Activated CD8-positive, alpha-beta memory T cell treated with anti-CD3 and anti-CD28 coated beads for 4 hours (primary cell): ENCODE data around the gene RNF8.
"Not testable (repeated sequence)": the region's sequence is repeated elsewhere in the genome, so short reads cannot be mapped to it uniquely, and the experiment has no call there.

Experiments
- DNase-seq, 2 donors: peaks; one replicate each; pipeline ENCODE4 v3.0.0-alpha.2; 2020; ENCODE audit warnings: low read depth in 2 of 2

RNF8 gene

DNA sequence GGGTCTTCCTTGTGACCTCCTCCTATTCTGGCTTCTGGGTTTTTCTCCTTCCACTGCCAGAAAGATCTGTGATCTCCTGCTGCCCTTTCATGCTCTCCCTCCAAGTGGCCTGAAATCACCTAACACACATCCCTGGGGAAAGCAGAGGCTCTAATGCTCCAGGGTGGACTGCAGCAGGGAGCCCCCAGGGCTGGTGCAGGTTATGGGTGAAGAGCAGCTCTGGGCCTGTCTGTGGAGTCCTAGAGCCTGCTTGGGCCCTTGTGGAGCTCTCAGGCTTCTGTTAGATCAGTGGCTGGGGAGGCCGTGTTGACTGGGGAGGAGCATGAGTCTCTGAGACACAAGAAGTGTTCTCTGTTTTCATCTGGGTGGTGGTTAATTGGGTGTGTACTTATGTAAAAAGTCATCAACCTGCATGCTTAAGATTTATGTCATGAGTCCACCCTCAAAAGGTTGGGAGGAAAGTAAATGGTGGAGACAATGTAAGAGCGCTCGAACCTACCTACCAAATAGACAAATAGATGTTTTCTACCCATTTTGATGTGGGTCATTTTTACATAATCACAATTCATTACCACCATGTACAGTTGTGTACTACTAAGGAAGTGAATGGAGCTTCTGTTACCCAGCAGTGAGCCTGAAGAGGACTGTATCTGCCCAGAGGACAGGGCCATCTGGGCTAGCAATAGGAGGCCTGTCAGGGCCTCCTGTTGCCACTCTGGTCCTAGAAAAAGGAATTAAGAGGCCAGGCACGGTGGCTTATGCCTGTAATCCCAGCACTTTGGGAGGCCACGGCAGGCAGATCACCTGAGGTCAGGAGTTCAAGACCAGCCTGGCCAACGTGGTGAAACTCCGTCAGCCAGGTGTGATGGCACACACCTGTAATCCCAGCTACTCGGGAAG lies 32.0 kb upstream of the RNF8 start:
- DNase-seq = no peak

DNA sequence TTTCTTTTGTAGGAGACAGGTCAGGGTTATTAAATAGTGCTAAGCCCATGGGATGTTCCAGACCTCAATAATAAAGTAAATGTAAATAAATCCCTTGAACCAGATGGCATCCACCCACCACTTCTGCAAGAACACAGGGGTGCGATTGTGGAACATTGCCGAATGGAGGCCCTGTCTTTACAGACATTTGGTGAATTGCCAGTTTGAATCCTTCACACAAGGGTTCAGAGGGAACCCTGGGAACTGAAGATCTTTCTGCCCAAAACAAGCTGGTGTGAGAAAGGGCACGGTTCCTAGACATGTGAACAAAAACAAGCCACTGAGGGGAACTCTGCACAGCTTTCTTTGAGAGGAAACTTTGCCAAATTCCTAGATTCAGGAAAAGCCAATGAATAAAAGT lies 30.2 kb upstream of the RNF8 start:
- no peak for DNase-seq

DNA sequence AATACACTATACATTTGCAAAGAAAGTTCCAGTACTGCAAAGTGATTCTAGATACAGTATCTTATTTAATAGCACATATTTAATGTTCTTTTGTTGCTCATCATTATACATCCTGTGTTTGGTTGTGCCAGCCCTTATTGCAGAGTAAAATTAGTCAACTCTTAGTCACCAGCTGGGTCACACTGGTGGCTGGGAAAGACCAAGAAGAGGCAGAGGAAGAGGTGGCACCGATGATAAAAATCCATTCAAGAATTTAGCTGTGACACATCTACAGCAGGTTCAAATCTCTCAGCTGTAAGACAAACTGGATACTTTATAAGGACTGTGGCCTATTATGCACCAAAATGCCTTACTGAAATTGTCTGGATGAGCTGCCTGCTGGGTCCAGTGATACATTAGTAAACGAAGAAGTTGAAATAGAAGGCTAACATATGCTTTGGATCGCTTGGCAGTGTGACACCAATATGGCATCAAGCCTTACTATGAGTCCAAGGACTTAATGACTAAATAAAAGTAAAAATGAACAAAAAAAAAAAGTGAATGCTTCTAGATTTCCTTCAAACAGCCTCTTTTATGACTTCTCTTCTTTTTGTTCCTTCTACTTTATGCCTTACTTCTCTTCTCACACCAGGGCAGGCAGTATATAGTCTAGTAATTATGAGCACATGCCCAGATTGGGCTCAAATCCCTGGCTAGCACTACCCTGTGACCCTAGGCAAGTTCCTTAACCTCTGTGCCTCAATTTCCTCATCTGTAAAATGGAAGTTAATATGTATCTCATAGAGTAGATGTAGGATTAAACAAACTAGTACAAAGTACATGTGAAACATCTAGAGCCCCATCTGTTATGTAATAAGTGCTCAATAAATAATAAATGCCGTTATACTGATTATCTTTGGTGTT lies 29.4 kb upstream of the RNF8 start:
- no peak for DNase-seq

DNA sequence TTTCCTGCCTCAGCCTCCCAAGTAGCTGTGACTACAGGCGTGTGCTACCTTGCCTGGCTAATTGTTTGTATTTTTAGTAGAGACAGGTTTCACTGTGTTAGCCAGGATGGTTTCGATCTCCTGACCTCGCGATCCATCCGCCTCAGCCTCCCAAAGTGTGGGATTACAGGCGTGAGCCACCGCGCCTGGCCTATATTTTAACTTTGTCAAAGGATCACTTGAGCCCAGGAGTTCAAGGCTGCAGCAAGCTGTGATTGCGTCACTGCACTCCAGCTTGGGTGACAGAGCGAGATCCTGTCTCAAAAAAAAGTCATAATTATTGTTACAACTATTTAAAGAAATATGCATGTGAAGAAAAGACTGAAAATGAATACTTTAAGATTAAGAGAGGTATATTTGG lies 23.4 kb upstream of the RNF8 start:
- not testable (repeated sequence) for DNase-seq

DNA sequence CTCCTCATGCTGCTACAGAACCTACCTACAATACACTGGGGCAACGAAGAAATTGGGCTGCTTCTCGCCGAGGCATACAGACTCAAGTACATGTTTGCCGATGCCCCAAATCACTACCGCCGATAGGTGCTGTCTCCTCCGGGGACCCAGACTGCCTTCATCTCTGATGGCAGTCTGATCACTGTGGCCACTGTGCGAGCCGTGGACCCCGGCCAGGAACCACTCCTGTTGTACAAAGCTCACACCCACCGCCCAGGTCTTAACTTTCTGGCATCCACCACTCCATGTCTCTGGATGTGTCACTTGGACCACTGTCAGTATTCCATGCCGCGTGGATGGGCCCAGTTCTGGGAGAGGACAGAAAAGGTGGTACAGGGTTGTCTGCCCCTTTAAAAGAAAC lies 22.7 kb upstream of the RNF8 start:
- DNase-seq = no peak

DNA sequence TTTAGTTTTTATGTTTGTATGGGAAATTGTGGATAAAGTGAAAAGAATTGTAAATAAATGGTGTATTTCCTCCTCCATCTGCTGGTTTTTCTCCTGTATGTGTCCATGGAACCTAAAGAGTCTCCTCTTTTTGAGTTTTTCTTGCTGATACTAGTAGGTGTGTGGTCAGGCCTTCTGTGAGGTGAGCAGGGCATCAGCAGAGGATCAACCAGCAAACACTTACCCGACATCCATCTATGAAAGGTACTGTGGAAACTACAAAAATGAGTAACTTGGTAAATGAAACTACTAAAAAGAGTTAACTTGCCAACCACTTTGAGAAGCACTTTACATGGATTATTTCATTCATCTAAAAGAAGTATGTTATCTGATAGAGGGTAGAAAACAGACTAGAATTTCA lies 20.9 kb upstream of the RNF8 start:
- DNase-seq = no peak

DNA sequence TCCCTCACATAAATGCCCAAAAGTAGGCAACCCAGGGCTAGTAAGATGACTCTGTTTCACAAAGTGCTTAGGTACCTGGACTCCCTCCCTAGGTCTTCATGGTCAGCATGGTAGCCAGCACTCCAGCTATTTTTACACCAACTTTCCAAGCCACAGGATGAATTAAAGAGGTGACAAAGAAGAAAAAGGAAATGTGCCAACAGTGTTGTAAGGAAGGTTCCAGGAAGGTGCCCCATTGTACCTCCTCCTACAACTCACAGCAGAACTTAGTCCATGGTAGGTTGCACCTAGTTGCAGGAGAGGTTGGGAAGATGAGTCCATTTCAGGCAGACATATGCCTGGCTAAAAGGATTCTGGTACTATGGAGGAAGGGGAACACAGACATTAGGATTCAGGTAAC lies 19.7 kb upstream of the RNF8 start:
- no peak for DNase-seq

DNA sequence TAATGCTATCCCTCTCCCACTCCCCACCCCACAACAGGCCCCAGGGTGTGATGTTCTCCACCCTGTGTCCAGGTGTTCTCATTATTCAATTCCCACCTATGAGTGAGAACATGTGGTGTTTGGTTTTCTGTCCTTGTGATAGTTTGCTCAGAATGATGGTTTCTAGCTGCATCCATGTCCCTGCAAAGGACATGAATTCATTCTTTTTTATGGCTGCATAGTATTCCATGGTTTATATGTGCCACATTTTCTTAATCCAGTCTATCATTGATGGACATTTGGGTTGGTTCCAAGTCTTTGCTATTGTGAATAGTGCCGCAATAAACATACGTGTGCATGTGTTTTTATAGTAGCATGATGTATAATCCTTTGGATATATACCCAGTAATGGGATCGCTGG lies 15.5 kb upstream of the RNF8 start:
- not testable (repeated sequence) for DNase-seq

DNA sequence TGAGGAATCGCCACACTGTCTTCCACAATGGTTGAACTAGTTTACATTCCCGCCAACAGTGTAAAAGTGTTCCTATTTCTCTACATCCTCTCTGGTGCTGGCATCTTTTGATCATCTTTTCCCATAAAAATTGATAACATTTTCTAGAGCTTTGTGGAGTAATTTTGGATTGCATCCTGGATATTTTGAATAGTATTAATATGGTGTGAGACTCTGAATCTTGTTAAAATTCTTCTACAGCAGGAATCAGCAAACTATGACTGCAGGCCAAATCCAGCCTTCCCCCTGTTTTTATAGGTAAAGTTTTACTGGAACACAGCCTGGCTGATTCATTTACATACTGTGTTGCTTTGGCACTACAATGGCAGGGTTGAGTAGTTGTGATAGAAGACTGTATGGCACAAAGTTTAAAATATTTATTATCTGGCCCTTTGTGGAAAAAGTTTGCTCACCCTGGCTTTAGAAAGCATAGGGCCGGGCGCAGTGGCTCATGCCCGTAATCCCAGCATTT lies 15.0 kb upstream of the RNF8 start:
- no peak for DNase-seq

DNA sequence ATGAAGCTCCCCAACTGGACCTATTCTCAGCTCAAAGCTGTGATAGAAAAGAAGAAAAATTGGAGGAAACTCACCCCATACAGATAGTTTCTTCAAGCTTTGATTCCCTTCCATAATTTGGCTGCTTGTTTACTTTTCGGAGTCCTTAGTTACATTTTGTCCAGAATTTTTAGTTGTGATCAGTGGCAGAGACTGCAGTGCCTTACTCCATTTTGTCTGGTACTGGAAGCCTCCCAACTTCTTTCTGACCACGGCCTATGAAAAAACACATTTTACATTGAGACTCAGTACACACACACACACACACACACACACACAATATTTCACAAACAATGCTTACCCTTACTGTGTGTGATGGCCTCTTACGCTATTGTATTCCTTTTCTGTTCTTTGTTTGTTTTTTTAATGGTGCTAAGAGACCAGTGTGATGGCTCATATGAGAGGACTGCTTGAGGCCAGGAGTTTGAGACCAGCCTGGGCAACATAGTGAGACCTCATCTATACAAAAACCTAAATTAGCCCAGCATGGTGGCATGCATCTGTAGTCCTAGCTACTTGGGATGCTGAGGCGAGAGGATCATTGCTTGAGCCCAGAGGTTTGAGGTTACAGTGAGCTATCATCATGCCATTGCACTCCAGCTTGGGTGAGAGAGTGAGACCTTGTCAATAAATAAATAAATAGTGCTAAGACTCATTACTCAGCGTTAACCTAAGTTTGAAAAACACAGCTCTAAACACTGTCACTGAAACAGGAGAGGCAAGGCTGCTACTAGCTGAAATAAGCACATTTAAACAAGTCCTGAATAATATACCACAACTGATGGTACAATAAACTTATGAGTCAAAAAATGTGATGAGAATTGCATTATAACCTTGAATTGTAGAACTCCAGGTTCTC lies 13.8 kb upstream of the RNF8 start:
- no peak for DNase-seq

DNA sequence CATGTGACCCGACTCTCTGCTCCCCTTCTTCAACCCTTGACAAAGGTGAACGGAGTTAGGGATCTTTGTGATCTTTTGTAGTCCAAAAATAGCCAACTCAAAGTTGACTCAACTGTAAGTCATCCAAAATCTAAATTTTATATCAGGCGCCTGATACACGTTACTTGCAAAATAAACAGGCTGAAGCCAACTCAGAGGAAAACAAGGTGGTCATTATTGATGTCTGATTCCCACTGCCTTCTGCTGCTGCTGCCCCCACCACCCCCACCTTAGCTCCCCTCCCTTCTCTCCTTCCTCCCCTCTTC lies 13.2 kb upstream of the RNF8 start:
- DNase-seq = no peak

DNA sequence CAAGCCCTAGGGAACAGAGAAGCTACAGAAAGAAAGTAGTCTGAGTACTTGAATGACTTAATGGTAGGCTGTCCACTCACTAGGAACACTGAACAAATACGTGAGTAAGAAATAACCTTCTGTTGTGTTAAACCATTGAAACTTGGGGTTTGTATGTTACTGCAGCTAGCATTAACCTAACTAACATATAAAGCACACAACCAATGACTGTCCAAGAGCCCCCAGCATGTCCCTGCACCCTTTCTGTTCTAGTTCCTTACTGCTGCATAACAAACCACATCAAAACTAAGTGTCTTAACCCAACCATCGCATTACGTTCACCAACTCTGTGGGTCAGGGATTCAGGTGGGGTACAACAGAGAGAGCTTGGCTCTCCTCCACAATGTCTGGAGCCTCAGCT lies 10.5 kb upstream of the RNF8 start:
- DNase-seq = no peak

DNA sequence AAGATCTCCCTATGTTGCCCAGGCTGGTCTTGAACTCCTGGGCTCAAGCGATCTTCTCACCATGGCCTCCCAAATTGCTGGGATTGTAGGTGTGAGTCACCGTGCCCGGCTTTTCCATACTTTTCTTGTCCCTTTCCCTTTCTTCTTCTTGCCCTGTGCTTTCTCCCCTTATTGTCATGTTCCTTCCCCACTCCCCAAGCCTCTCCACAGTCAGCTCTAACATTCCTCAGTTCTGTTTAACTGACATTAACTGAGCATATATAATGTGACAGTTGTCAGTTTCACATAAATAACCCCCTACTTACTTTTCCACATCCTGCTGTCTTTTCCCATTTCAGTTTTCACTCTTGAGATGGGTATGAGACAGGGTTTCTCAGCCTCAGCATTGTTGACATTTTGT lies 9.5 kb upstream of the RNF8 start:
- DNase-seq = no peak

DNA sequence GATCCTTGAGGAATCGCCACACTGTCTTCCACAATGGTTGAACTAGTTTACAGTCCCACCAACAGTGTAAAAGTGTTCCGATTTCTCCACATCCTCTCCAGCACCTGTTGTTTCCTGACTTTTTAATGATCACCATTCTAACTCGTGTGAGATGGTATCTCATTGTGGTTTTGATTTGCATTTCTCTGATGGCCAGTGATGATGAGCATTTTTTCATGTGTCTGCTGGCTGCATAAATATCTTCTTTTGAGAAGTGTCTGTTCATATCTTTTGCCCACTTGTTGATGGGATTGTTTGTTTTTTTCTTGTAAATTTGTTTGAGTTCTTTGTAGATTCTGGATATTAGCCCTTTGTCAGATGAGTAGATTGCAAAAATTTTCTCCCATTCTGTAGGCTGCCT lies 8.0 kb upstream of the RNF8 start:
- not testable (repeated sequence) for DNase-seq

DNA sequence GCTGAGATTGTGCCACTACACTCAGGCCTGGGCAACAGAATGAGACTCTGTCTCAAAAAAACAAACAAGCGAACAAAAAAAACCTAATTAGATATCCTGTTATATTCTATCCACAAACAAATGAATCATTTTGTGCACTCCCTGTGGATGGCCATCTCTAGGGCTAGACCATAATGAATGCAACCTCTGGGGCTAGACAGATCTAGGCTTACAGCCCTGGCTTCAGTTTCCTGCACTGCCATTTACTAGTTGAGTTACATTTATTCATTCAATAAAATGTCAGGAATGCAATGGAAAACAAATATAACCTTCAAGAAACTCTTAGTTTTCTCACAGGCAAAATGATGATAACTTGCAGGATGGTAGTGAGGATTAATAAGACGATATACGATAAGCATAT lies 6.6 kb upstream of the RNF8 start:
- DNase-seq = no peak

DNA sequence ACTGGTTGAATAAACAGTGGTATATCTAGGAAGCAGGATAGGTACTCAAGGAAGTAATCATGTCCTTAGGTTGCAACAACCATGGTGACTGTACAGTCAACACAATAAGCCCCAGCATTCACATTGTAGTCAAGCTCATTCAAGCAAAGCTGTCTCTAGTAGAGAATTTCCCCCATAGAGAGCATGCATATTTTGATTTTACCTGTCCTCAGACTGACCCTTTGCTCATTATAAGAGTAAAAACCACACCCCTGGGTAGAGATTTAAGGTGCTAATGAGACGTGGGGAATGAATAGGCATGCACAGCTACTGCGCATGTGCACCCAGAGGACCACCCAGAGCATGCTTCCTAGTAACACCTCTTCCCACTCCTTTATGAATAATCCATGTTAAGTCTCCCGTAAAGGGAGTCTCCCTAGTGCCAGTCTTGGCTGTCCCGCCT lies 6.1 kb upstream of the RNF8 start:
- DNase-seq = no peak

DNA sequence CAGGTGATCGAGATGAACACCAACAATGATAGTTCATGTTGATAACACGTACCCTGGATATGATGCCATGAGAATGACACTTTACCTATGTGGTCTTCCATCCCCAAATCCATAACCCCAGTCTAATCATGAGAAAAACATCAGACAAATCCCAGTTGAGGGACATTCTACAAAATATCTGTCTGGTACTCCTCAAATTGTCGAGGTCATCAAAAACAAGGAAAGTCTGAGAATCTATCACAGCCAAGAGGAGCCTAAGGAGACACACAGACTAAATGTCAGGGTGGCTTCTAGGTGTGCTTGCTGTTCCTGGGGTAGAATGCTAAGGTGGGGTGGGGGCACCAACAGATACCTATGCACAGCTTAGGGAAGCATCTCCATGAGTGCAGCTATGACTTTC lies 2.8 kb upstream of the RNF8 start:
- DNase-seq = no peak

DNA sequence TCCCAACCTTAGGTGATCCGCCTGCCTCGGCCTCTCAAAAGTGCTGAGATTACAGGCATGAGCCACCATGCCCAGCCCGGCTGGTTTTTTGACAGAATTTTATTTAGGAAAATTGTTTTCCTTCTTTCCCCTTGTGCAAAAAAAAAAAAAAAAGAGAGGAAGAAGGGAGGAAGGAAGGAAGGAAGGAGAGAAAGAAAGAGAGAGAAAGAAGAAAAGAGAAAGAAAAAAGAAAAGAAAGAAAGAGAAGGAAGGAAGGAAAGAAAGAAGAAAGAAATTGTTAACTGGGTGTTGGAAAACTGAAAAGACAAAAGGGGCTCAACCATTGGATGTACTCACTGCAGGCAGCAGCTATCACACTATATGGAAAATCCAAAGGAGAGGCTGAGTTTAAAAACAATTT lies 1.4 kb upstream of the RNF8 start:
- no peak for DNase-seq

DNA sequence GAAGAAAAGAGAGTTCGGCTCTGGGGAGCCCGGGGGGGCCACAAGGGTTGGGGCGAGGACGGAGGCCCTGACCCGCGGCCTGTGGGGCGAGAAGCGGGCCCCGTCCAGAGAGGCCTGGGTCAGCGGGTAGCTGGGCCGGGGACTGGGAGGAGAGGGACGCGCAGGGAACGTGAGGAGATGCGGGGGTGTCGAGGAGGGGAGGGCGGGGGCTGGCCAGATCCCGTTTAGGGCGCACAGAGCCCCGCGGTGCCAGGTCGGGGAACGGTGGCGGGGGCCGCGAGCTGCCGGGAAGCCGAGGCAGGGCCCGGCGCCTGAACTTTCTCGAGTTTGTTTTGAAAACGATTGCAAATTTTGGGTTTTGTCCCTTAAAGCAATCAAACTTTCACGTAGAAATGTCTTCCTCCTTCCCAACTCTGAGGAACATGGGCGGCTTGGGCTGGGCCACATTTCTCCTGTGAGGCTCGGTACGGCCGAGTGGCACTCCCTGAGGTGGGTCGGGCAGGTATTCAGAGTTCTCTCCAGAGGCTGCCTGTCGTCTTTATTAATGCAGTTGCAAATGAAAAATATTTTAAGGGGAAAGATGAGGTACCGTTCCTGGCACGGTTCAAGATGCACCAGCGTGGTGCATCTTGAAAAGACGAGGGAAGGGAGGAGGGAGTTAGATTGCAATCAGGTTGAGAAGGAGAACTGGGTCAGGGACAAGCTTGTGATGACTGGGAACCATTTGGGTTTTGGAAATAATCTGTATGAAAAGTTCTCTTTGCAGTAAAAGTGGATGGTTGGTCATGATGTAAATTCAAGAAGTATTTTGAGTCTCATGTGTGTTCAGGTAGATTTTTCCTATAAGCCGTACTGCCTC lies 972 bp downstream of the RNF8 start:
- DNase-seq = no peak

DNA sequence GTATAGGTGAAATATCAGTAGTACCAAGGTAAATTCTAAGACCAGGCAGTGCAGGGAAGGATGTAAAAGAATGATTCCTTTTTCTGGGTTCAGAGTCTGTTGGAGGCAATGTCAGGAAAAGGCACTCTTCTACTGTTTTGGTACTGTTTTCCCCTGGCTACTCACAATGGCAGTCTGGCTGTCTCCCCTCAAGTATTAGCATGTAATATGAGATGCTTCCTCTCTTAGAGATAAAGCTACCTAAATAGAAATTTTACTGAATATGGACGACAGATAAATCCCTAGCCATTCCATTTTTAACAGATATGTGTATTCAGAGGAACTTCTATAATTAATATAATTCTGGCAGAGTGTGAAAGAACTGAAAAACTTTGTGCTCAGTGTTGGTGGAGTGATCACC lies 3.5 kb downstream of the RNF8 start:
- DNase-seq = no peak

DNA sequence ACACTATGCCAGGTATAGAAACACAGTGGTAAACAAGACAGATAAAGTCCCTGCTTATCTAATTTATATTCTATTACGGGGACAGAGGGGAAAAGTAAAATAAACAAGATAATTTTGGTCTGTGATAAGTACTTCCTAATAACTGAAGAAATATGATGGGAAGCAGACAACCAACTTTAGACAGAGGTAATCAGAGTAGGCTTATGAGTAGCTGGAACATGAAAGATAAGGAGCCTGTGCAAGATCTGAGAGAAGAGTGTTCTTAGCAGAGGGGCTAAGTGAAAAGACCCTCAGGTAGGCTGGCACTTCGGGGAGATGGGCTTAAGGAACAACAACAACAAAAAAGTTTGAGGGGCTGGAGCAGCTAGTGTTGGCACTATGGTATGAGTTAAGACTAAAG lies 4.1 kb downstream of the RNF8 start:
- DNase-seq = no peak
